H1 (cell line): Measurements from ENCODE around the gene CDCA5. TPM values are rescaled to one million over a fixed set of nuclear protein-coding genes. Genes with fewer than 3 reads are reported as not detected.

Experiments used
- CTCF ChIA-PET: fragments of 300-600 bp; sonication (Branson Sonifier 250); formaldehyde crosslinking; loops from one replicate; lab custom pipeline; 2021; ENCODE audit not compliant: partially characterized antibody; lab: Charles Lee
- POLR2A ChIA-PET: fragments of 300-600 bp; sonication (Branson Sonifier 250); formaldehyde crosslinking; loops from one replicate; lab custom pipeline; 2021; ENCODE audit warnings: inconsistent platforms; ENCODE audit not compliant: partially characterized antibody; lab: Charles Lee
- DNase-seq, 2 experiments: peaks; one replicate each; pipeline versions ENCODE4 v3.0.0 to v3.0.0-alpha.2; 2010 to 2022; ENCODE audit warnings: low spot score in 2 of 2, low read depth in 1 of 2, mixed read lengths in 1 of 2
- FAIRE-seq: peaks from 2 replicates; lab custom pipeline; 2011; peaks lifted over from hg19 to GRCh38; lab: Jason Lieb, UNC
- H2AFZ ChIP-seq: 2 replicates; pipeline ENCODE4 v1.8.1; 2012; ENCODE audit warnings: low read length, inconsistent platforms
- H2AK5ac ChIP-seq: 2 replicates; pipeline ENCODE4 v1.6.1; 2013; ENCODE audit warnings: low read depth, low read length
- H2BK120ac ChIP-seq: replicated peaks from 2 replicates; pipeline ENCODE3; 2013; ENCODE audit warnings: low read depth, low read length, inconsistent platforms
- H2BK12ac ChIP-seq: 2 replicates; pipeline ENCODE4 v1.6.1; 2013; ENCODE audit warnings: low read depth, low read length
- H2BK15ac ChIP-seq: 2 replicates; pipeline ENCODE4 v1.6.1; 2013; ENCODE audit warnings: low read length
- H2BK20ac ChIP-seq: 2 replicates; pipeline ENCODE4 v1.6.1; 2013; ENCODE audit warnings: low read length
- H2BK5ac ChIP-seq: 2 replicates; pipeline ENCODE4 v1.6.1; 2013; ENCODE audit warnings: low read depth, low read length
- H3K14ac ChIP-seq: 2 replicates; pipeline ENCODE4 v1.6.1; 2013; ENCODE audit warnings: inconsistent platforms; ENCODE audit not compliant: insufficient read length
- H3K18ac ChIP-seq: 2 replicates; pipeline ENCODE4 v1.6.1; 2013; ENCODE audit warnings: low read length; ENCODE audit errors: extremely low read depth
- H3K23ac ChIP-seq: 2 replicates; pipeline ENCODE4 v1.6.1; 2013; ENCODE audit warnings: inconsistent platforms; ENCODE audit not compliant: insufficient read length
- H3K23me2 ChIP-seq: 2 replicates; pipeline ENCODE4 v1.6.1; 2013; ENCODE audit warnings: low read depth, low read length
- H3K27ac ChIP-seq: 2 replicates; pipeline ENCODE4 v1.6.1; 2011; ENCODE audit warnings: low read depth, low read length, inconsistent platforms
- H3K27me3 ChIP-seq, 4 experiments: replicated peaks in 1 of 4; 1 replicate in 1 of 4; 2 replicates in 3 of 4; pipeline versions ENCODE4 v1.6.1 to v1.8.1; 2011 to 2013; ENCODE audit warnings: low read length in 3 of 4, mild to moderate bottlenecking in 3 of 4, inconsistent platforms in 2 of 4, mixed read lengths in 2 of 4, moderate library complexity in 1 of 4; ENCODE audit not compliant: control insufficient read depth in 3 of 4, insufficient read depth in 3 of 4; ENCODE audit errors: extremely low read depth in 1 of 4
- H3K36me3 ChIP-seq, 4 experiments: 2 replicates each; pipeline versions ENCODE4 v1.6.1 to v1.8.1; 2011 to 2013; ENCODE audit warnings: mild to moderate bottlenecking in 4 of 4, low read length in 3 of 4, moderate library complexity in 2 of 4, control low read depth in 1 of 4, inconsistent platforms in 1 of 4; ENCODE audit not compliant: insufficient read depth in 4 of 4, control insufficient read depth in 2 of 4
- H3K4ac ChIP-seq: replicated peaks from 2 replicates; pipeline ENCODE3; 2013; ENCODE audit warnings: low read length, low read depth, mixed read lengths, inconsistent platforms; ENCODE audit not compliant: insufficient read length
- H3K4me1 ChIP-seq, 4 experiments: replicated peaks in 1 of 4; 1 replicate in 1 of 4; 2 replicates in 3 of 4; pipeline versions ENCODE4 v1.6.1 to v1.8.1; 2011 to 2013; ENCODE audit warnings: low read length in 3 of 4, inconsistent platforms in 2 of 4, mixed read lengths in 1 of 4; ENCODE audit not compliant: insufficient read depth in 4 of 4, control insufficient read depth in 3 of 4
- H3K4me2 ChIP-seq, 2 experiments: 2 replicates each; pipeline versions ENCODE4 v1.6.1 to v1.8.1; 2011 to 2013; ENCODE audit warnings: low read depth in 2 of 2, low read length in 2 of 2, control low read depth in 1 of 2, inconsistent platforms in 1 of 2, mild to moderate bottlenecking in 1 of 2; ENCODE audit not compliant: insufficient read depth in 1 of 2
- H3K4me3 ChIP-seq, 4 experiments: fragments of 200-600, 300-600 bp in 1 of 4; sonication (generic), shearing (Covaris generic), sonication (Bioruptor Twin) in 1 of 4; 2 replicates each; pipeline versions ENCODE4 v1.5.1 to v1.8.1; 2011 to 2016; ENCODE audit warnings: low read length in 4 of 4, low read depth in 3 of 4, control low read depth in 2 of 4, inconsistent platforms in 2 of 4, mild to moderate bottlenecking in 2 of 4, mixed read lengths in 1 of 4, moderate library complexity in 1 of 4; ENCODE audit not compliant: insufficient read depth in 2 of 4; ENCODE audit errors: extremely low read depth in 1 of 4
- H3K56ac ChIP-seq: replicated peaks from 2 replicates; pipeline ENCODE3; 2013; ENCODE audit warnings: low read depth, mild to moderate bottlenecking, mixed read lengths, low read length, inconsistent platforms; ENCODE audit not compliant: insufficient read length
- H3K79me1 ChIP-seq: 2 replicates; pipeline ENCODE4 v1.6.1; 2013; ENCODE audit warnings: low read depth, low read length, control low read depth
- H3K79me2 ChIP-seq, 2 experiments: 2 replicates each; pipeline versions ENCODE4 v1.6.1 to v1.8.1; 2012 to 2013; ENCODE audit warnings: low read length in 2 of 2, mild to moderate bottlenecking in 2 of 2, inconsistent platforms in 1 of 2; ENCODE audit not compliant: insufficient read depth in 2 of 2, control insufficient read depth in 1 of 2
- H3K9ac ChIP-seq, 4 experiments: replicated peaks in 1 of 4; 1 replicate in 1 of 4; 2 replicates in 3 of 4; pipeline versions ENCODE4 v1.6.1 to v1.8.1; 2011 to 2013; ENCODE audit warnings: low read depth in 3 of 4, low read length in 3 of 4, control low read depth in 2 of 4, mild to moderate bottlenecking in 2 of 4, moderate library complexity in 2 of 4, inconsistent platforms in 1 of 4; ENCODE audit errors: extremely low read depth in 1 of 4
- H3K9me3 ChIP-seq, 2 experiments: 2 replicates each; pipeline versions ENCODE4 v1.6.1 to v1.8.1; 2012 to 2013; ENCODE audit warnings: mild to moderate bottlenecking in 2 of 2, moderate library complexity in 2 of 2, control low read depth in 1 of 2, inconsistent platforms in 1 of 2, low read depth in 1 of 2, low read length in 1 of 2, mixed read lengths in 1 of 2; ENCODE audit not compliant: insufficient read depth in 2 of 2
- H4K20me1 ChIP-seq, 2 experiments: replicated peaks in 1 of 2; 2 replicates each; pipeline versions ENCODE3 to v1.8.1; 2011 to 2013; ENCODE audit warnings: inconsistent platforms in 2 of 2, low read length in 2 of 2, mild to moderate bottlenecking in 1 of 2; ENCODE audit not compliant: insufficient read depth in 2 of 2, control insufficient read depth in 1 of 2
- H4K5ac ChIP-seq: 2 replicates; pipeline ENCODE4 v1.6.1; 2013; ENCODE audit warnings: low read length, low read depth, mixed read lengths, inconsistent platforms; ENCODE audit not compliant: insufficient read length
- H4K8ac ChIP-seq: 2 replicates; pipeline ENCODE4 v1.8.0; 2013; ENCODE audit warnings: mild to moderate bottlenecking, moderate library complexity, low read length, inconsistent platforms; ENCODE audit not compliant: insufficient read depth; ENCODE audit errors: extremely low read depth
- H4K91ac ChIP-seq: replicated peaks from 2 replicates; pipeline ENCODE3; 2013; ENCODE audit warnings: low read length, mixed read lengths, inconsistent platforms; ENCODE audit not compliant: insufficient read length
- BACH1 ChIP-seq: IDR thresholded peaks from 2 replicates; pipeline ENCODE4 v1.6.1; 2012; ENCODE audit warnings: low read length, improper control_type of control experiment
- CHD1 ChIP-seq: IDR thresholded peaks from 2 replicates; pipeline ENCODE4 v1.6.1; 2012; ENCODE audit warnings: low read depth, low read length, improper control_type of control experiment
- GTF2F1 ChIP-seq: IDR thresholded peaks from 2 replicates; pipeline ENCODE4 v1.6.1; 2012; ENCODE audit warnings: low read depth, low read length, improper control_type of control experiment, borderline replicate concordance
- KDM1A ChIP-seq: fragments of 200-600, 300-600 bp; sonication (generic); IDR thresholded peaks from 2 replicates; pipeline ENCODE4 v1.7.1; 2016; ENCODE audit warnings: mild to moderate bottlenecking, low read length, borderline replicate concordance
- KDM4A ChIP-seq: IDR thresholded peaks from one replicate; pipeline ENCODE4 v1.7.1; 2012; ENCODE audit warnings: low read depth, mild to moderate bottlenecking, moderate library complexity, low read length, inconsistent platforms; ENCODE audit not compliant: severe bottlenecking
- MAFK ChIP-seq: IDR thresholded peaks from 2 replicates; pipeline ENCODE4 v1.6.1; 2012; ENCODE audit warnings: low read depth, mild to moderate bottlenecking, improper control_type of control experiment, low read length
- RFX5 ChIP-seq: IDR thresholded peaks from 2 replicates; pipeline ENCODE4 v1.6.1; 2011; ENCODE audit warnings: low read depth, low read length, improper control_type of control experiment, borderline replicate concordance
- SAP30 ChIP-seq: fragments of 300-600 bp; sonication (generic); IDR thresholded peaks from 2 replicates; pipeline ENCODE4 v1.7.1; 2012; ENCODE audit warnings: low read length, moderate library complexity, mild to moderate bottlenecking, inconsistent platforms; ENCODE audit not compliant: insufficient read depth, insufficient replicate concordance
- SIN3A ChIP-seq, 2 experiments: IDR thresholded peaks in 1 of 2; conservative IDR thresholded peaks in 1 of 2; 2 replicates each; pipeline ENCODE4 v1.6.1; 2011 to 2012; ENCODE audit warnings: low read length in 2 of 2, improper control_type of control experiment in 1 of 2, low read depth in 1 of 2, mild to moderate bottlenecking in 1 of 2
- SIRT6 ChIP-seq: IDR thresholded peaks from one replicate; pipeline ENCODE4 v1.7.1; 2012; ENCODE audit warnings: low read length, inconsistent platforms
- TAF1 ChIP-seq: IDR thresholded peaks from 2 replicates; pipeline ENCODE4 v1.6.1; 2011; ENCODE audit warnings: mild to moderate bottlenecking, low read depth, low read length
- TBP ChIP-seq: IDR thresholded peaks from 2 replicates; pipeline ENCODE4 v1.6.1; 2011; ENCODE audit warnings: low read depth, low read length, improper control_type of control experiment
- TCF12 ChIP-seq: IDR thresholded peaks from 2 replicates; pipeline ENCODE4 v1.6.1; 2011; ENCODE audit warnings: low read depth, mild to moderate bottlenecking, low read length
- WGBS, 2 experiments: shearing (Covaris generic) in 1 of 2; methylation state at CpG; one replicate each; pipeline versions ENCODE4 v1.1.6 to v1.1.7; 2013 to 2015; ENCODE audit warnings: low lambda C conversion rate in 2 of 2, mixed read lengths in 2 of 2, inconsistent platforms in 1 of 2, low coverage in 1 of 2, missing lambda C conversion rate in 1 of 2; ENCODE audit not compliant: insufficient replicate concordance in 2 of 2, insufficient coverage in 1 of 2, insufficient read length in 1 of 2; ENCODE audit errors: extremely low coverage in 1 of 2, missing lambda C conversion rate in 1 of 2; 5-methylcytosine and 5-hydroxymethylcytosine counted together
- polyA plus RNA-seq, 7 experiments: library from polyadenylated mRNA; depleted of rRNA in 3 of 7; stranded (reverse) in 5 of 7; unstranded in 2 of 7; fragments of >200 nt in 5 of 7; fragments of 200-250 nt in 2 of 7; gene quantifications; 1 replicate in 5 of 7; 2 replicates in 1 of 7; 4 replicates in 1 of 7; pipeline versions ENCODE4 v1.2.1 to v1.2.3, GENCODE V29; 2011 to 2013; ENCODE audit warnings: missing spikeins in 2 of 7, mixed read lengths in 2 of 7
- total RNA-seq: library from RNA; stranded (reverse); fragmentation: NEBNext Ultra II Directional; extraction: Animal tissue kit (Norgen Biotek cat#: 25700); gene quantifications from 2 replicates; pipeline ENCODE4 v1.2.1, GENCODE V29; 2021

The CDCA5 gene
- total and polyA plus RNA-seq, 2 of the 8 experiments (the other 6 are each of a cell fraction or from before 2014, with no cell fraction given), result 39.2 to 87.0 TPM

- H2BK120ac ChIP-seq, result no peak overlapping the region
- no peak overlapping the region for H3K9ac ChIP-seq
- FAIRE-seq (no peak), DNase-seq (no peak)
- peaks cover 4 to 6% of the 10 kb centered on the region in 2 experiments for H4K20me1 ChIP-seq
- WGBS, 2 experiments, result 88% methylated on average over 18 of the region's 18 CpGs; no CpG with 5 or more reads in 1 of the 2 experiments
- no peak overlapping the region for H3K4me3 ChIP-seq
- H3K14ac ChIP-seq, result no peak overlapping the region
- CTCF ChIA-PET, result interaction anchor here (0.6 to 2.2 kb wide), 13 partner anchors 9 to 144 kb away, joined by 3 to 12 read pairs (median 3); partner anchors contain the start of gene POLA2
- H2BK15ac ChIP-seq, result no peak overlapping the region
- POLR2A ChIA-PET, result interaction anchor here (0.7 to 17.4 kb wide), 25 partner anchors 9 to 483 kb away, joined by 3 to 305 read pairs (median 5); partner anchors contain the start of genes ARL2, CAPN1, CDCA5 and MALAT1
- peaks cover 6 to 32% of the 10 kb centered on the region in 2 experiments for H3K79me2 ChIP-seq
- H3K4ac ChIP-seq, result no peak overlapping the region
- H3K23me2 ChIP-seq, result peaks cover 8% of the 10 kb centered on the region; the same call in 1 of the 2 replicates
- H3K27ac ChIP-seq, result no peak overlapping the region
- no peak overlapping the region for H2AK5ac ChIP-seq
- H3K27me3 ChIP-seq, result no peaks in the 10 kb centered on the region
- H4K5ac ChIP-seq, result no peak overlapping the region
- peaks cover 16% of the 10 kb centered on the region for H3K79me1 ChIP-seq
- peaks cover 11 to 35% (median 18%) of the 10 kb centered on the region in 4 experiments for H3K36me3 ChIP-seq
- H2BK5ac ChIP-seq, result no peak overlapping the region
- peak overlapping the region; percentile 7; the same call in 1 of the 2 replicates for H4K8ac ChIP-seq
- no peaks in the 10 kb centered on the region for H3K9me3 ChIP-seq
- no peak overlapping the region for H3K56ac ChIP-seq
- H3K4me2 ChIP-seq, result no peak overlapping the region; a peak in 1 of 4 replicates
- no peak overlapping the region for H3K18ac ChIP-seq
- H2AFZ ChIP-seq, result no peak overlapping the region
- H3K23ac ChIP-seq, result no peak overlapping the region
- H2BK20ac ChIP-seq, result no peak overlapping the region
- H4K91ac ChIP-seq, result no peak overlapping the region
- H3K4me1 ChIP-seq, result peaks cover 2 to 15% (median 10%) of the 10 kb centered on the region in 4 experiments
- no peak overlapping the region for H2BK12ac ChIP-seq
- TF ChIP-seq BACH1 (no peak), TAF1 (no peak), SIRT6 (no peak), MAFK (no peak), KDM4A (no peak), CHD1 (no peak), SAP30 (no peak), KDM1A (no peak), TCF12 (no peak), RFX5 (no peak), TBP (no peak), SIN3A (conservative IDR thresholded peaks at IDR 0.05 in 1 of 2, IDR thresholded peaks at IDR 0.05 in 1 of 2; ENCODE audit: low read depth in 1 of 2, low read length in 2 of 2) (no peak), GTF2F1 (no peak)
These were observed 34.4 kb upstream of the CDCA5 start for GRCh38 chr11:65118097-65118837.
